Activated CD8-positive, alpha-beta memory T cell treated with anti-CD3 and anti-CD28 coated beads for 4 hours (primary cell): ENCODE results near the gene PNMA8C.

ENCODE experiments used
- DNase-seq, 2 donors: peaks; one replicate each; pipeline ENCODE4 v3.0.0-alpha.2; 2020; ENCODE audit warnings: low read depth in 2 of 2

The PNMA8C gene

GRCh38 chr19:46428239-46429135, at the start of gene PNMA8C:
Gene PNMA8C (minus strand): TSS chr19:46428936. CDS start chr19:46428359, 577 bp downstream.
- DNase-seq: peak; percentile 15 to 17

- DNase-seq: no peak
Measured at GRCh38 chr19:46475986-46476385, 47.2 kb upstream of the PNMA8C start.

GRCh38 chr19:46474211-46474610, 45.5 kb upstream of the PNMA8C start:
- DNase-seq: no peak

- no peak for DNase-seq
Measured at GRCh38 chr19:46472592-46472991, 43.9 kb upstream of the PNMA8C start.

- DNase-seq: no peak
Measured at GRCh38 chr19:46471811-46472543, 43.2 kb upstream of the PNMA8C start.

GRCh38 chr19:46471116-46471733, 42.5 kb upstream of the PNMA8C start, which contains the start of gene PNMA8A:
Gene PNMA8A (minus strand): TSS chr19:46471563. CDS start chr19:46471035, 528 bp downstream.
- DNase-seq: no peak

- DNase-seq: no peak
Measured at GRCh38 chr19:46470376-46470775, 41.6 kb upstream of the PNMA8C start.

- DNase-seq: no peak
Measured at GRCh38 chr19:46469541-46470185, 40.9 kb upstream of the PNMA8C start.

- no peak for DNase-seq
Measured at GRCh38 chr19:46466536-46467196, 37.9 kb upstream of the PNMA8C start.

GRCh38 chr19:46463516-46463915, 34.8 kb upstream of the PNMA8C start:
- no peak for DNase-seq

- no peak for DNase-seq
Measured at GRCh38 chr19:46461537-46461936, 32.8 kb upstream of the PNMA8C start.

GRCh38 chr19:46460981-46461380, 32.2 kb upstream of the PNMA8C start:
- no peak for DNase-seq

GRCh38 chr19:46460055-46460454, 31.3 kb upstream of the PNMA8C start:
- DNase-seq: no peak

- no peak for DNase-seq
Measured at GRCh38 chr19:46456930-46457329, 28.2 kb upstream of the PNMA8C start.

- DNase-seq: no peak
Measured at GRCh38 chr19:46454244-46454643, 25.5 kb upstream of the PNMA8C start.

- no peak for DNase-seq
Measured at GRCh38 chr19:46453661-46454060, 24.9 kb upstream of the PNMA8C start.

GRCh38 chr19:46452186-46452585, 23.4 kb upstream of the PNMA8C start:
- DNase-seq: no peak

- no peak for DNase-seq
Measured at GRCh38 chr19:46451352-46451751, 22.6 kb upstream of the PNMA8C start.

- no peak for DNase-seq
Measured at GRCh38 chr19:46450737-46451136, 22.0 kb upstream of the PNMA8C start.

- DNase-seq: no peak
Measured at GRCh38 chr19:46449228-46449627, 20.5 kb upstream of the PNMA8C start.

GRCh38 chr19:46448601-46449000, 19.9 kb upstream of the PNMA8C start:
- DNase-seq: no peak
